Body of pancreas (tissue), 4 donors: ENCODE results near the gene TGM5. TPM values are rescaled to one million over a fixed set of nuclear protein-coding genes. Genes with fewer than 3 reads are reported as not detected.
"Not testable (repeated sequence)": the region's sequence is repeated elsewhere in the genome, so short reads cannot be mapped to it uniquely, and the experiment has no call there.

Source experiments
- ATAC-seq: fragments of 150-250 bp; one replicate; pipeline ENCODE4 v1.9.1; 2016
- DNase-seq, 4 donors: peaks; one replicate each; pipeline ENCODE4 v3.0.0-alpha.2; 2019
- H3K27ac ChIP-seq, 4 donors: fragments of 200-600 bp; sonication (generic); 1 replicate in 3 of 4; 2 replicates in 1 of 4; pipeline versions ENCODE4 v1.5.1 to v1.6.1; 2016 to 2019; ENCODE audit warnings: mild to moderate bottlenecking in 1 of 4, mixed read lengths in 1 of 4, moderate library complexity in 1 of 4
- H3K27me3 ChIP-seq, 2 donors: fragments of 200-600 bp; sonication (generic); one replicate each; pipeline ENCODE4 v1.6.0; 2016; ENCODE audit warnings: mild to moderate bottlenecking in 1 of 2
- H3K36me3 ChIP-seq, 2 donors: fragments of 200-600 bp; sonication (generic); replicated peaks in 1 of 2; 2 replicates each; pipeline ENCODE4 v1.5.1; 2016; ENCODE audit warnings: low read depth in 2 of 2; ENCODE audit not compliant: insufficient read depth in 1 of 2
- H3K4me1 ChIP-seq: fragments of 200-600 bp; sonication (generic); one replicate; pipeline ENCODE4 v1.6.0; 2016
- H3K4me3 ChIP-seq, 2 donors: fragments of 200-600 bp; sonication (generic); 1 replicate in 1 of 2; 2 replicates in 1 of 2; pipeline ENCODE4 v1.5.1; 2016 to 2019
- H3K9me3 ChIP-seq, 3 donors: fragments of 200-600 bp; sonication (generic); 1 replicate in 2 of 3; 2 replicates in 1 of 3; pipeline ENCODE4 v1.5.1; 2016
- CTCF ChIP-seq, 7 experiments: fragments of 450-650 bp in 4 of 7; fragments of 200-600 bp in 3 of 7; sonication (generic) in 3 of 7; IDR thresholded peaks; one replicate each; pipeline ENCODE4 v1.5.1; 2016 to 2019; ENCODE audit warnings: antibody characterized with exemption in 7 of 7
- POLR2A ChIP-seq, 3 donors: fragments of 450-650 bp; IDR thresholded peaks; one replicate each; pipeline ENCODE4 v1.6.1; 2016; ENCODE audit warnings: antibody characterized with exemption in 3 of 3, mild to moderate bottlenecking in 2 of 3
- WGBS, 2 donors: methylation state at CpG; one replicate each; pipeline ENCODE4 v1.1.5; 2017; 5-methylcytosine and 5-hydroxymethylcytosine counted together
- intact Hi-C: fragments of 100-400 bp; cut with DNase I; formaldehyde crosslinking; loops from one replicate; pipeline ENCODE4 v1.15.1; 2023
- total RNA-seq, 2 donors: library from RNA; depleted of rRNA; stranded (reverse); fragments of >200 nt; gene quantifications; one replicate each; pipeline ENCODE4 v1.1.0, GENCODE V29; 2016

The TGM5 gene
- total RNA-seq, 2 donors from 2014 or later: not detected

- Histone ChIP-seq H3K36me3 (peaks cover 5 to 10% of the 10 kb centered on the region in 2 donors), H3K9me3 (no peaks in the 10 kb centered on the region), H3K27ac (no peak overlapping the region), H3K27me3 (no peaks in the 10 kb centered on the region), H3K4me1 (no peaks in the 10 kb centered on the region), H3K4me3 (no peak overlapping the region)
- ATAC-seq: no peak
- WGBS, 2 donors: 69 to 71% methylated on average over 3 of the region's 3 CpGs
- TF ChIP-seq CTCF (IDR thresholded peaks at IDR 0.05): no peak
- no peak for TF ChIP-seq POLR2A (IDR thresholded peaks at IDR 0.05)
- DNase-seq: no peak
- intact Hi-C loops: no loop called here
Measured at GRCh38 chr15:43199945-43200488, 66.7 kb downstream of the TGM5 start.

GRCh38 chr15:43198992-43199391, 67.7 kb downstream of the TGM5 start:
- WGBS, 2 donors: 97 to 100% methylated on average over 2 to 3 of the region's 3 CpGs
- no peaks in the 10 kb centered on the region for H3K9me3 ChIP-seq
- no peak for ATAC-seq
- H3K27ac ChIP-seq: no peak overlapping the region
- no peak overlapping the region for H3K4me3 ChIP-seq
- no peak for TF ChIP-seq POLR2A (IDR thresholded peaks at IDR 0.05)
- TF ChIP-seq CTCF (IDR thresholded peaks at IDR 0.05): no peak
- H3K4me1 ChIP-seq: no peaks in the 10 kb centered on the region
- no peaks in the 10 kb centered on the region for H3K27me3 ChIP-seq
- peaks cover 5 to 17% of the 10 kb centered on the region in 2 donors for H3K36me3 ChIP-seq
- intact Hi-C loops: no loop called here
- DNase-seq: no peak

GRCh38 chr15:43198556-43198955, 68.2 kb downstream of the TGM5 start:
- H3K27me3 ChIP-seq, H3K4me3 ChIP-seq, intact Hi-C loops, H3K27ac ChIP-seq, DNase-seq, H3K9me3 ChIP-seq, ATAC-seq, H3K4me1 ChIP-seq: not testable (repeated sequence)
- WGBS, 2 donors: 92 to 98% methylated on average over 4 of the region's 4 CpGs
- peaks cover 5 to 18% of the 10 kb centered on the region in 2 donors for H3K36me3 ChIP-seq

- H3K4me3 ChIP-seq, H3K27ac ChIP-seq, H3K4me1 ChIP-seq, H3K27me3 ChIP-seq, H3K9me3 ChIP-seq, intact Hi-C loops, DNase-seq, ATAC-seq: not testable (repeated sequence)
- WGBS, 2 donors: 89 to 97% methylated on average over 3 of the region's 3 CpGs
- peaks cover 5 to 22% of the 10 kb centered on the region in 2 donors for H3K36me3 ChIP-seq
Measured at GRCh38 chr15:43197773-43198172, 69.0 kb downstream of the TGM5 start.

GRCh38 chr15:43196760-43197548, 69.8 kb downstream of the TGM5 start:
- H3K4me3 ChIP-seq: no peak overlapping the region
- TF ChIP-seq CTCF (IDR thresholded peaks at IDR 0.05) (no peak), POLR2A (IDR thresholded peaks at IDR 0.05) (no peak)
- no peaks in the 10 kb centered on the region for H3K27me3 ChIP-seq
- ATAC-seq (no peak), DNase-seq (no peak)
- WGBS, 2 donors: 89 to 90% methylated on average over 10 of the region's 10 CpGs
- H3K4me1 ChIP-seq: no peaks in the 10 kb centered on the region
- H3K27ac ChIP-seq: no peak overlapping the region
- intact Hi-C loops: no loop called here
- no peaks in the 10 kb centered on the region for H3K9me3 ChIP-seq
- H3K36me3 ChIP-seq: peaks cover 5 to 28% of the 10 kb centered on the region in 2 donors
